ENCODE measurements around the gene NR6A1. TPM values are rescaled to one million over a fixed set of nuclear protein-coding genes. Genes with fewer than 3 reads are reported as not detected.
A peak's percentile ranks its signal among the peaks of the same experiment; 100 is the strongest.

NR6A1 gene
- total RNA-seq, 1 donor from 2014 or later = 0.56 TPM

DNA sequence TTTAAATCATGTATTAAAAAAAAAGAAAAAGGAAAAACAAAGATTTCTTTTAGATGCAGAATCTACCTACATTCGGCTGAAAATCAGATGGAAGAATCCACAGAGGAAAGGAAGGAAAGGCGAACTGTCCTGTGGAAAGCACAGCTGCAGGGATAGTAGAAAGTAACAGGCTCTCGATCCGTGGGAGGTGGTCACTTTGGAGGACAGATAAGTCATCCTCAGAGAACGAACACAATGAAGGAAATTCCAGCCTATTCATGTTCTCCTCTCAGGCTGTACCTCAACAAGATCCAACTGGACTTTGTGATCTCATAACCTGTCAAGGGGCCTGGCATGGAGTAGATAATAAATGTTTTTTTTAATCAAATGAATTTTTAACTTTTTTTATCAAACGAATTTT lies 72.8 kb downstream of the NR6A1 start:
- peak overlapping the region; percentile 98 for H3K27ac Mint-ChIP-seq (ENCODE audit: unreplicated experiment)
- TF ChIP-seq, protein P1, sequence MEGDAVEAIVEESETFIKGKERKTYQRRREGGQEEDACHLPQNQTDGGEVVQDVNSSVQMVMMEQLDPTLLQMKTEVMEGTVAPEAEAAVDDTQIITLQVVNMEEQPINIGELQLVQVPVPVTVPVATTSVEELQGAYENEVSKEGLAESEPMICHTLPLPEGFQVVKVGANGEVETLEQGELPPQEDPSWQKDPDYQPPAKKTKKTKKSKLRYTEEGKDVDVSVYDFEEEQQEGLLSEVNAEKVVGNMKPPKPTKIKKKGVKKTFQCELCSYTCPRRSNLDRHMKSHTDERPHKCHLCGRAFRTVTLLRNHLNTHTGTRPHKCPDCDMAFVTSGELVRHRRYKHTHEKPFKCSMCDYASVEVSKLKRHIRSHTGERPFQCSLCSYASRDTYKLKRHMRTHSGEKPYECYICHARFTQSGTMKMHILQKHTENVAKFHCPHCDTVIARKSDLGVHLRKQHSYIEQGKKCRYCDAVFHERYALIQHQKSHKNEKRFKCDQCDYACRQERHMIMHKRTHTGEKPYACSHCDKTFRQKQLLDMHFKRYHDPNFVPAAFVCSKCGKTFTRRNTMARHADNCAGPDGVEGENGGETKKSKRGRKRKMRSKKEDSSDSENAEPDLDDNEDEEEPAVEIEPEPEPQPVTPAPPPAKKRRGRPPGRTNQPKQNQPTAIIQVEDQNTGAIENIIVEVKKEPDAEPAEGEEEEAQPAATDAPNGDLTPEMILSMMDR (IDR thresholded peaks at IDR 0.05) = no peak
- no peak for DNase-seq (ENCODE audit: extremely low spot score, unreplicated experiment)
- peaks cover 58% of the 10 kb centered on the region for H3K4me1 Mint-ChIP-seq (ENCODE audit: unreplicated experiment)
- H3K9me3 Mint-ChIP-seq (ENCODE audit: unreplicated experiment) = peaks cover 4% of the 10 kb centered on the region
- H3K4me3 Mint-ChIP-seq (ENCODE audit: unreplicated experiment) = no peak overlapping the region
- H3K27me3 Mint-ChIP-seq (ENCODE audit: unreplicated experiment) = no peaks in the 10 kb centered on the region
- H3K36me3 Mint-ChIP-seq (ENCODE audit: unreplicated experiment) = peaks cover 24% of the 10 kb centered on the region

DNA sequence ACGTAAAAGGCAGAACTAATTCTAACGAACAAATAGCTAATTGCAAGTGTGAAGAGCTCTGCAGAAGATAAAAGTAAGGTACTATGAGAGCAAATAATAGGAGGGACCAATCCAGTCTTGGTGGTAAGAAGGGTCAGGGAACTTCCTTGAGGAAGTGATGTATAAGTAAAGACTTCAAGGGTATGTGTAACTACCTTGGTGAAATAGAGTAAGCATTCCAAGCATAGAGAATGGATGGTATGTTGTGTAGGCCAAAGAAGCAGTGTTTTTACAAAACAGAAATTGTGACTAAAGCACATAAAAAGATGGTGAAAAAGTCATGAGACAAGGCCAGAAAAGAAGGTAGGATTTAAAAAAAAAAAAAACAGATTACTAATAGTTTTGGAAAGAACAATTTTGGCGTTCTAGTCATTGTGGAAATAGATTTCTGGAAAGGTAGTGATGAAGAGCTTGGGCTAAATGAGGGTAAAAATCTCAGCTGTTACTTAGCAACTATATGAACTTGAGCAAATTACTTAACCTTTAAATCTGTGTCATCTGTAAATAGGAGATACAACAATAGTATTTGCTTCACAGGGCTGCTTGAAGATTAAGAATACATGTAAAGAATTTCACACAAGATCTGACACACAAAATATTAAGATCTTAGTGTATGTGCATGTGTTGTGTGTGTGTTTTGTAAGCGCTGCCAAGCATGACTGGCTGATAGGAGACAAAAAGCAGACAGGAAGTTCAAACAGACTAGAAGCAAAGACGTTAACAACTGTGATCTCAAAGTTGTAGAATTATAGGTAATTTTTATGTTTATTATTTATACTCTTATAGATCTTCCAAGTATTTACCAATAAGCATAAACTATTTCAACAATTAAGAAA lies 73.5 kb downstream of the NR6A1 start:
- Mint-ChIP-seq H3K9me3 (ENCODE audit: unreplicated experiment) (peaks cover 2% of the 10 kb centered on the region), H3K4me1 (ENCODE audit: unreplicated experiment) (peaks cover 62% of the 10 kb centered on the region), H3K36me3 (ENCODE audit: unreplicated experiment) (peaks cover 17% of the 10 kb centered on the region), H3K4me3 (ENCODE audit: unreplicated experiment) (no peak overlapping the region), H3K27ac (ENCODE audit: unreplicated experiment) (peak overlapping the region; percentile 98), H3K27me3 (ENCODE audit: unreplicated experiment) (no peaks in the 10 kb centered on the region)
- no peak for DNase-seq (ENCODE audit: extremely low spot score, unreplicated experiment)
- TF ChIP-seq, protein P1 (IDR thresholded peaks at IDR 0.05) = no peak

DNA sequence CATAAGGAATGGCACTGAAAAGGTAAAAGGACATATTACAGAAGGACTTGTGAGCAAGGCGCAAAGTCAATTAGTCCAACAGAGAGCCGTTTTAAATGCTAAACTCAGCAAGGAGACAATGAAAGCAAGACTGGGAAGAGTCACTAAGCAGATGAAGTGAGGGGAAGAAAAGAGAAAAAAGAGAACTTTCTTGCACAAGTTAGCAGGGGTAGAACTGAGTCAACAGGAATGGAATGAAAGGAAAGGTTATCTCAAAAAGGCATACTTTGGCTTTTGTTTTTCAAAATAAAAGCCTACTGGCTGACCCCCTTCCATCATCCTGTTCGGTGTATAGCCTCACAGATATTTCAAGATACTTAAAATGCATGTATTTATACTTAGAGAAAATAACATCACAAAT lies 75.0 kb downstream of the NR6A1 start:
- no peaks in the 10 kb centered on the region for H3K27me3 Mint-ChIP-seq (ENCODE audit: unreplicated experiment)
- peak overlapping the region; percentile 98 for H3K27ac Mint-ChIP-seq (ENCODE audit: unreplicated experiment)
- H3K36me3 Mint-ChIP-seq (ENCODE audit: unreplicated experiment) = peaks cover 16% of the 10 kb centered on the region
- peak overlapping the region; percentile 63 for H3K4me3 Mint-ChIP-seq (ENCODE audit: unreplicated experiment)
- no peaks in the 10 kb centered on the region for H3K9me3 Mint-ChIP-seq (ENCODE audit: unreplicated experiment)
- TF ChIP-seq, protein P1 (IDR thresholded peaks at IDR 0.05) = no peak
- H3K4me1 Mint-ChIP-seq (ENCODE audit: unreplicated experiment) = peaks cover 68% of the 10 kb centered on the region
- DNase-seq (ENCODE audit: extremely low spot score, unreplicated experiment) = no peak

DNA sequence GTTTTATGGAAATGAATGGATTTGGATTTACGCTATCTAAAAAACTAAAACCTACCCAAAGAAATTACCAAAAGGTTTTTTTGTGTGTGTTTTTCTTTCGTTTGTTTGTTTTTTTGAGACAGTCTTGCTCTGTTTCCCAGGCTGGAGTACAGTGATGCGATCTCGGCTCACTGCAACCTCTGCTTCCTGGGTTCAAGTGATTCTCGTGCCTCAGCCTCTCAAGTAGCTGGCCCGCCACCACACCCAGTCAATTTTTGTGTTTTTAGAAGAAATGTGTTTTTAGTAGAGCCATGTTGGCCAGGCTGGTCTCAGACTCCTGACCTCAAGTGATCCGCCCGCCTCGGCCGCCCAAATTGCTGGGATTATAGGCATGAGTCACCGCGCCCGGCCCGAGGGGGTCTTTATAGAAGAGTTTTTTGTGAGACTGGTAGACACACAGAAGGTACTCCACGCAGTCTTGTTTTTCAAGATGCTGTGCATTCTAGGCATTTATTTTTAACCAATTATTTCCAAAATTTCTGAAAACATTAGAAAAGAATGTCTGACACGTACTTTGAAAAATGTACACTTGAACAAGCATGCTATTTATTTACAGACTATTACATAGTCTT lies 75.7 kb downstream of the NR6A1 start:
- Mint-ChIP-seq H3K36me3 (ENCODE audit: unreplicated experiment) (peaks cover 20% of the 10 kb centered on the region), H3K4me3 (ENCODE audit: unreplicated experiment) (peak overlapping the region; percentile 63), H3K27ac (ENCODE audit: unreplicated experiment) (peak overlapping the region; percentile 98), H3K27me3 (ENCODE audit: unreplicated experiment) (no peaks in the 10 kb centered on the region), H3K9me3 (ENCODE audit: unreplicated experiment) (no peaks in the 10 kb centered on the region), H3K4me1 (ENCODE audit: unreplicated experiment) (peaks cover 72% of the 10 kb centered on the region)
- no peak for DNase-seq (ENCODE audit: extremely low spot score, unreplicated experiment)
- TF ChIP-seq, protein P1 (IDR thresholded peaks at IDR 0.05) = no peak
